ENCODE data around the gene TBC1D2.

Gene TBC1D2

DNA sequence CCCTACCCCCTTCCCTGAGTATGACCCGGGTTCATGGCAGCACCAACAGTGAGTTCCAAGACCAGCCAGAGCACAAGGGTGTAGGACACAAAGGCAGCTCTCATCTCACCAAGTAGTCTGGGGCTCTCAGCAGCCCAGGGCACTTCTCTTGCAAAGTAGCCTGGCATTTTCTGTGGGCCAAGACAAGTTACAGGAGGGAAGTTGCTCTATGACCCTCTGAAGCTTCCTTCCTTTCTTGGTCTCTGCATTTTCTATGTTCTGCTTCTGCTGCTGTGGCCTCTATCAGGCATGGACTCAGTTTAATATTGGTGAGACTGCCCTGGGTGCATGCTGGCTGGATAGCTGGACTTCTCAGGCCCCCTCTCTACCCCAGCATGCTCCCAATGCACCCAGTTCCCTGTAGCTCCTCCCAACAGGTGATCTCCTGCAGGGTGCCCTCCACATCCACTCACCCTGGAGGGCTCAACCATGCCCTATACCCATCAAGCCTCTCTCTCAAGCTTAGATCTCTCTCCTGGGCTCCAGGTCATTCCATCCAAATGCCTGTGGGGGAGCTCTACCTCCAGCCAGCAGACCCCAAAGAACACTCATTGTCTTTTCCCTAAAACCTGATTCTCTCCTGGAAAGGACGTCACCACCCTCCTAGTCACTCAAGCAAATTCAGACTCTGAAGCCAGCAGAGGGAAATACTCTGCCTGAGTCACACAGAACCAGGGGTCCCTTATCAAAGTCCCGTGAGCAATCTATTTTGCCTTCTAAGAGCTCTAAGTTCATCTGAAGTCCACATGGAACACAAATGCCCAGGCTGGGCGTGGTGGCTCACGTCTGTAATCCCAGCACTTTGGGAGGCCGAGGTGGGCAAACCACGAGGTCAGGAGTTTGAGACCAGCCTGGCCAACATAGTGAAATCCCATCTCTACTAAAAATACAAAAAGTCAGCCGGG is 13.8 kb downstream of the TBC1D2 start:
- no peak for DNase-seq (ENCODE audit: low read depth)

GRCh38 chr9:98240475-98240874 is 15.0 kb downstream of the TBC1D2 start:
- no peak for DNase-seq (ENCODE audit: low read depth)

DNA sequence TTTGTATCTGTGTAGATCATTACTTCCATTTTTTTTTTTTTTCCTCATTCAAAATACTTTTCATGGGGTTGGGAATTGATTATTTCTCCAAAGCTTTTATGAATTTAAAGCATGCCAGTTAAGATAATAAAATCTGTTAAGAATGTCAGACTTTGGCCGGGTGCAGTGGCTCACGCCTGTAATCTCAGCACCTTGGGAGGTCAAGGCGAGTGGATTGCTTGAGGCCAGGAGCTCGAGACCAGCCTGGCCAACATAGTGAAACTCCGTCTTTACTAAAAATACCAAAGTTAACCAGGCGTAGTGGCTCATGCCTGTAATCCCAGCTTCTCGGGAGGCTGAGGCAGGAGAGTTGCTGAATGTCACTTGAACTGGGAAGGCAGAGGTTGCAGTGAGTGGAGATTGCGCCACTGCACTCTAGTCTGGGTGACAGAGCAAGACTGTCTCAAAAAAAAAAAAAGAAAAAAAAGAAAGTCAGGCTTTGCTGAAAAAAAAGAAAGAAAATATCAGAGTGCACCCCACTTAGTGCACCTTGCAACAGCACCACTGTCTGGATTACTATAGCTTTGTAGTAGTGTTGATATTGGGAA is 18.5 kb downstream of the TBC1D2 start:
- DNase-seq (ENCODE audit: low read depth): no peak

DNA sequence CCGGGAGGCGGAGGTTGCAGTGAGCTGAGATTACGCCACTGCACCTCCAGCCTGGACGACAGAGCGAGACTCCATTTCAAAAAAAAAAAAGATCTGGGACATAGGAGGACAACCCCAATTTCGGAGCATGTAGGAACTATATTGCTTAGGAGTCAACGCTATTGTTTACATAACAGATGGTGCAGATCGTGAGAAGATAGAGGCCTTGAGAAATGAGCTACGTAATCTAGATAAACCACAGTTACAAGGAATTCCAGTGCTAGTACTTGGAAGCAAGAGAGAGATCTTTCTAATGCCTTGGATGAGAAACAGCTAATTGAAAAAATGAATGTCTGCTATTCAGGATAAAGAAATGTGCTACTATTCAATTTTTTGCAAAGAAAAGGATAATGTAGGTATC is 20.3 kb downstream of the TBC1D2 start:
- DNase-seq (ENCODE audit: low read depth): no peak

- no peak for DNase-seq (ENCODE audit: low read depth)
Measured at GRCh38 chr9:98234245-98234825, 21.1 kb downstream of the TBC1D2 start.

DNA sequence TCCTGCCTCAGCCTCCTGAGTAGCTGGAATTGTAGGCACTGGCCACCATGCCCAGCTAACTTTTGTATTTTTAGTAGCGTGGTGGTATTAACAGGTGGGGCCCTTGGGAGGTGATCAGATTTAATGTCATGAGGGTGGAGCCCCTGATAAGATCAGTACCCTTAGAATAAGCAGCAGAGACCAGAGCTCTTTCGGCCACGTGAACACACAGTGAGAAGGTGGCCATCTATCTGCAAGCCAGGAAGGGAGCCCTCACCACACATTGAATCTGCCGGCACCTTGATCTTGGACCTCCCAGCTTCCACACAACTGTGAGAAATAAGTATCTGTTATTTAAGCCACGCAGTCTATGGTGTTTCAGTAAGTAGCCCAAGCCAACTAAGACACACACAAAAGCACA is 22.5 kb downstream of the TBC1D2 start:
- no peak for DNase-seq (ENCODE audit: low read depth)

DNA sequence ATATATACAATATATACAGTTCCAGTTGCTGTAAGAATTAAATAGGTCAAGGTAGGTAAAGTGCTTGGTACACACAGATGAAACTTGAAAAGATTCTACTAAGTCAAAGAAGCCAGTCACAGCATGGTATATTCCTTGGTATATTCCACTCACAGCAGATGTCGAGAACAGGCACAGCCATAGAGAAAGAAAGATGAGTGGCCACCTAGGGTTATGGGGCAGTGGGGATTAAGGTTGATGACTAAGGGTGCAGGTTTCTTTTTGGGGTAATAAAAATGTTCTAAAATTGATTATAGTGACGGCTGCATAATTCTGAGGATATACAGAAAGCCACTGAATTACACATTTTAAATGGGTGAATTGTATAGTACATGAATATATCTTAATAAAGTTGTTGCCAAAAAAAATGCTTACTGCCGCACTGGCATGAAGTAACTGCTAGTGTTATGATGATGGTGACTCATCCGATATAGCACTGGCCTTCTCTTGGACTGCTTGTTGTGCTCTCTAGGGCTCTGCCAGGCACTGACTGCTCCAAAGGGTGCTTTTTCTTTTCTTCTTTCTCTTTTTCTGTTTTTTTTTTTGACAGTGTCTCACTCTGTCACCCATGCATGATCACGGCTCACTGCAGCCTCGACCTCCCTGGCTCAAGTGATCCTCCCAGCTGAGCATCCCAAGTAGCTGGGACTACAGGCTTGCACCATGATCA is 23.5 kb downstream of the TBC1D2 start:
- no peak for DNase-seq (ENCODE audit: low read depth)

DNA sequence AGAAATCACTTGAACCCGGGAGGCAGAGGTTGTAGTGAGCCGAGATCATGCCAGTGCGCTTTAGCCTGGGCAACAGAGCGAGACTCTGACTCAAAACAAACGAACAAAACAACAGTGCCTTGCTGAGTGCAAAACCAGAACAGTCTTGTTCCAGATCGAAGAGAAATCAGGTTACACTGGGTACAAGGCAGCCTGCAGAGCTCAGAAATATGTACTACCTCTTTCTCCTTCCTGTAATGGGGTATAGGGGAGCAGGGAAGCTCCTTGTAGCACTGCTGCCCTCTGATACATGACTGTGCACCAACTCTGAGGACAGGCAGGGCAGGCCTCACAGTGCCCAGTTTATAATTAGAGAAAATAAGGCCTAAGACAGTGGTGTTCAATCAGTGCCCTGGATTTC is 24.7 kb downstream of the TBC1D2 start:
- DNase-seq (ENCODE audit: low read depth): no peak

DNA sequence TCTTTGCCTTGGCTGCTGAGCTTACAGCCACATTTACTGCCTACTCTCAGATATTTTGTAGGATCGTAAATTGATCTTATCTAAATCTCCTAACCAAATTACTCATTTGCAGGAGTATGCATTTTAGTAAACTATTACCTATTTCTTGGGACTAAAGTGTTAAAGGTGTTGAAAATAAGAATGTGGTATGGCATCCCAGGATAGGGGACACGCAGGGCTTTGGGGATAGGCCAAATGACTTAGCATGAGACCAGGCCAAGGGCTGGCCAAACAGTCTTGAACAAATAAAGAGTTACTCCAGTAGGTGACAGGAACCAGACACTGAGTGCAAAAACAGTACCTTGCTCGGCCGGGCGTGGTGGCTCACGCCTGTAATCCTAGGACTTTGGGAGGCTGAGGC is 25.1 kb downstream of the TBC1D2 start:
- DNase-seq (ENCODE audit: low read depth): no peak

DNA sequence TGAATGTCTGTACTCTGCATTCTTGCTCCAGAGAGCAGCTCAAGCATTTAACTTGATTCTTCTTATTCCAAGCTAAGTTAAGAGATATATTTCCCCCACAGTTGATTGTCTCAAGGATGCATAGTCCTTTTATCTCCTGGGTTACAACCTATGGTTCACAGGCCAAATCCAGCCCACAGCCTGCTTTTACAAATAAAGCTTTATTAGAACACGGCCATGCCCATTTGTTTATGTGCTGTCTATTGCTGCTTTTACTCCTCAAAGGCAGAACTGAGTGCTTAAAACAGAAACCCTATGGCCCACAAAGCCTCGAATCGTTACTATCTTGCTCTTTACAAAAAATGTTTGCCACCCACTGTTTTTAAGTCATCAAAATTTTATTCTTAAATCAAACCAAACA is 25.8 kb downstream of the TBC1D2 start:
- DNase-seq (ENCODE audit: low read depth): no peak

DNA sequence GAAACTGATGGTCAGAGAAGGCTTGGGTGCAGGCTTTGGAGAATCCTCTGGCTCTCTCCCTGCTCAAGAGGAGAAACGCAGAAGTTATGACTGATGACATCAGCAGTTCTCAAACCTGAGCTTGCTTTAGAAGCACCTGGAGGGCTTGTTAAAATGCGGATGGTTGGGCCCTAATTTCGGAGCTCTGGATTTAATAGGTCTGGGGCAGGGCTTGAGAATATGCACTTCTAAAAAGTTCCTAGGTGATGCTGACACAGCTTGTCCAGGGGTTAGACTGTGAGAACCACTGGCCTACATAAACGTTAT is 26.4 kb downstream of the TBC1D2 start:
- no peak for DNase-seq (ENCODE audit: low read depth)

DNA sequence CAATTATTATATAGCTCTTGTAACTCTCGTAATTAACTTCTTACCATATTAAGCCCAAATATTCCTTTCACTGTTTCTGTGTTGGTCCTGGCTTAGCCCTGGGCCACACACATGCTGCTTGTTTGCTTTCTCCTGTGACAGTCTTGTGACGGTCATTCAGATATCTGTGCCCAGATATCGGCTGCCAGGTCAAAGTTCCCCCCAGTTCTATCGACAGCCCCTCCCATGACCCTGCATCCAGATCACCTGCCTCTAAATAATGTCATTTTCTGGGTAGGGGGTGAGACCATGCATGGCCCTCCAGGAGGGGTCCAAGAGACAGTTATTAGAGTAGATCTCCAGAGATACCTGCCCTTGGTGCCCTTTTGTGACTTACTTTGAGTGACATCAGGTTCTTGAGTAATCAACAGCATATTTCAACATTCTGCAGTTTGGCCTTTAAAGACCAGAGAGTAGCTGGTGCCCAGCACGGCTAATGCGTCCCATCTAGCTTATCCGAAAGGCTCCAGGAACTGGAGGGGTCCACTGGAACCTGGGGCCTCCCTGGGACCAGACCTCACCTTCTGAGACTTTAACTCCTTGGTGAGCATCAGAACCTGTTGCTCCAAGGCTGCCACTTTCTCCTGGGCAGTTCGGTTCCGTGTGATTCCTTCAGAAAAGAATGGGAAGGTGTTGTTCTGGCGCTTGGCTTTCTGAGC is 26.9 kb downstream of the TBC1D2 start:
- DNase-seq (ENCODE audit: low read depth): no peak

DNA sequence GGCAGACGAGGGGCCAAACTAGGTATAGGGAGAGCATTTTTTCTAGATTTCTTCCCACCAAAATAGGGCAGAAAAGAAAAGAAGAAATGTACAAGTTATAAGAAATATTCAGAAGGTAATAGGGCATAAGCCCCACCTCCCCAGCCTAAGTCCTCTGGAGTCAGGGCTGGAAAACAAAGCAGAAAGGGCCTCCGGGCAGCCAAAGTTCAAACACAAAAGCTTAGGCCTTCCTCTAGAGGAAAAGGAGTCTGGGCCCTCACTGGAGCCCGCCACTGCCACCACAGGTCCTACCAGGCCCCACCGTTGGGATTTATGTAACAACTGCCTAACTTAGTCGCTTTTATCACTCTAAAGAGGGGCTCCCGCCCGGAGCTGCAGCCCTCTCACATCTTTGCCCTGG is 27.6 kb downstream of the TBC1D2 start:
- DNase-seq (ENCODE audit: low read depth): no peak

DNA sequence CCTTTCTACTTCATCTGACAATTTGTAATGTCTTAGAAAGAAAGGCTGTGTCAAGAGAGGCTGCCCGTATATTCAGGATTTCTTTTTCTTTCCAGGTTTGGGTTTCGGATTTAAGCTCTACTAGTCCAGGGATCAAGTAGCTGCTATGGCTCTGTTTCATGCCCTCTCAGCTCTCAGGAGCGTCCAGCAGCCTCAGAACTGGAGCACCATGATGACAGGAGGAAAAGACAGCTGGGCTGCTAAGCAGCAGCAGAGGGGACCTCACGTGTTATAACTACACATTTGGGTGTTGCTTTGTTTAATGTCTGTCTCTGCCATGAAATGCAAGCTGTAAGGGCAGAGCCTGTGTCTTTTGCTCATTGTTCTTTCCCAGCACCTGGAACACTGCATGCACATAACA is 28.5 kb downstream of the TBC1D2 start:
- DNase-seq (ENCODE audit: low read depth): no peak

GRCh38 chr9:98226516-98226915 is 28.9 kb downstream of the TBC1D2 start:
- no peak for DNase-seq (ENCODE audit: low read depth)

DNA sequence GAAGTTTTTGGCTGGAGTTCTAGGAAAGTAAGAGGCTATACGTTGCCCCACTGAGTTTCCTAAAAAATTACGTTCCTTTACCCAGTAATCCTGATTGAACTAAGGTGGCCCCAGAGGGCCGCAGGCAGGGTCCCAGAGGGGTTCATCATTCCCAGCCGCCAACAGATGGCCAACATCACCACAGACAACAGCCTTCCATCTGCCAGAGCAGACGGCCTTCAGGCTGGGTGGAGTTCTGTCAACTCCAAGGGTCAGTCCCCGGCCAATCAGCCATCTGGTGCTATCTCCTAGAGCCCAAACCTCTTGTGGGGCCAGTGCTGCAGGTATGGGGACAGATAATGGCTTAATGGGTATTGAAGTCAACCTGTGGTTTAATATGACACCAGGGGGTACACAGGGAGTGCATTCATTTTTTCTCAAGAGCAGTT is 30.4 kb downstream of the TBC1D2 start:
- DNase-seq (ENCODE audit: low read depth): no peak

- DNase-seq (ENCODE audit: low read depth): no peak
Measured at GRCh38 chr9:98222885-98223691, 32.4 kb downstream of the TBC1D2 start.

DNA sequence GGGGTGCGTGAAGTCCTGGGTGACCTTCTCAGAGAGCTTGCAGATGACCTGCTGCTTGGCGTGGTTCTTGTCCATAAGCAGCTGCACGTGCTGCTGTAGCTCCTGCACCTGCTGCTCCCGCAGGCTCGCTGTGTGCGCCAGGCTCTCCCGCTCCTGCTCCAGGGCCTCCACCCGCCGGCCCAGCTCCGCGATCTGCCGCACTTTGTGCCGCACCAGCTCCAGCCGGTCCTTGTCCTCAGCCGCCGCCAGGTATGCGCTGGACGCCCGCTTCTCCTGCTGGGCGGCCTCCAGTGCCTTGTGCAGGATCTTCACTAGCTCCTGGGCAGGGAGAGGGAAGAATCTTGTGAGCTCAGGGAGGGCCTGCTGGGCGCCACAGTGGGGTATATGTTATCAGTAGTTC is 34.5 kb downstream of the TBC1D2 start:
- DNase-seq (ENCODE audit: low read depth): no peak

- no peak for DNase-seq (ENCODE audit: low read depth)
Measured at GRCh38 chr9:98219794-98220370, 35.6 kb downstream of the TBC1D2 start.

GRCh38 chr9:98219364-98219716 is 36.1 kb downstream of the TBC1D2 start:
- DNase-seq (ENCODE audit: low read depth): no peak

Data from stimulated activated CD8-positive, alpha-beta memory T cell treated with anti-CD3 and anti-CD28 coated beads, Interleukin-12 subunit alpha, Interleukin-12 subunit beta, amount 100 ng/mL, for 1 hour (primary cell).